HG03135 (cell line): Measurements from ENCODE around the gene TMCC2.

Experiments
- ATAC-seq: cut with Tn5 transposase; IDR thresholded peaks from one replicate; pipeline ENCODE4 v1.9.1; 2021; ENCODE audit warnings: mild to moderate bottlenecking, moderate library complexity; ENCODE audit not compliant: unreplicated experiment

Gene TMCC2

DNA sequence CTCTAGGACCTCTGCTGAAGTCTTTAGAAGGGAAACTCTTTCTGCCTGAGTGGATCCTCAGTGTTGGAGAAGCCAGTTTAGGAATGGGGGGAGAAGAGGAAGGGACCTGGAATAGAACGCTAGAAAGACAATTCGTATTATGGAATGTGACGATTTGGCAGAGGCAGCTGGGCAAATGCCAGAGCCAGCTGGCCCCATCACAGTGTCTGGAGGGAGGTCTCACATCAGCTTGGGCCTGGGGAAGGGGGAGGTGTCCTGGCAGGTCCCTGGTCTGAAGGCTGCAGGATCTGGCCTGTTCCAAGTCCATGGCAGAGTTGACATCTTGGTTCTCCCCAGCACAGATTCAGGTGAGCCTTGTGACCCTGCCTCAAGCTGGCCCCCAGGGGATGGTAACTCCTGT lies 11.3 kb downstream of the TMCC2 start:
- no peak for ATAC-seq

DNA sequence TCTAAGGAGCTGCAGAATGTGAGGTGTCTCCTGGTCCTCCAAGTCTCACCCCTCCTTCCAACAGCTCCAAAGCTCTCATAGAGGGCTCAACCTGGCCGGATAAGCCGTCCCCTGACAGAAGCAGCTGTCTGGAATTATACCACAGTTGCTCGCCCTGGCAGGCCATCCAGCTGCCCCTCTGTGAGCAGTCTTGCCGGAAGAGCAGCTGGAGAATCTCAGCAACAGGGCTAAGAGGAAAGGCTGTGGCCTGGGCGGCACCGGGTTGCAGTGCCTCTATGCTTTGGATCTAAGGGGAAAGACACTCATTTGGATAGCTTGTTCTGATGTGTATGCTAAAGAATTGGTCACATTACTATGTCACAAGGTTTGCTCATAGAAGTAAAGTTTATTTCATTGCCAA lies 12.4 kb downstream of the TMCC2 start:
- no peak for ATAC-seq

DNA sequence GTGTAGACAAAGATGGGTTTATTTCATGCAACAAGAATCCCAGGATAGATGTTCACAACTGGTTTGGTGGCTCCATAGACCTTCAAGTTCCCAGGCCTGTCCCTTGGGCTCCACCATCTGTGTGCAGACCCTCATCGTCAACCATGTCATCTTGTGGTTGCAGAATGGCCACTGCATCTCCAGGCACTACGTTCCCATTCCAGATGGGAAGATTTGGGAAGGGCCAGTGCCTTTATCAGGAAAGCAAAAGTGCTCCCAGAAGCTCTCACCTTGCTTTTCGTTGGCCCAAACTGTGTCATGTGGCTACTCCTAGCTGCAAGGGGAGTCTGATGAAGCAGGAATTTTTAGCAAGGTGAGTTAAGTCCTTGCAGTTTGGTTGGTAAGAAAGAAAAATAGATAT lies 12.8 kb downstream of the TMCC2 start:
- no peak for ATAC-seq

DNA sequence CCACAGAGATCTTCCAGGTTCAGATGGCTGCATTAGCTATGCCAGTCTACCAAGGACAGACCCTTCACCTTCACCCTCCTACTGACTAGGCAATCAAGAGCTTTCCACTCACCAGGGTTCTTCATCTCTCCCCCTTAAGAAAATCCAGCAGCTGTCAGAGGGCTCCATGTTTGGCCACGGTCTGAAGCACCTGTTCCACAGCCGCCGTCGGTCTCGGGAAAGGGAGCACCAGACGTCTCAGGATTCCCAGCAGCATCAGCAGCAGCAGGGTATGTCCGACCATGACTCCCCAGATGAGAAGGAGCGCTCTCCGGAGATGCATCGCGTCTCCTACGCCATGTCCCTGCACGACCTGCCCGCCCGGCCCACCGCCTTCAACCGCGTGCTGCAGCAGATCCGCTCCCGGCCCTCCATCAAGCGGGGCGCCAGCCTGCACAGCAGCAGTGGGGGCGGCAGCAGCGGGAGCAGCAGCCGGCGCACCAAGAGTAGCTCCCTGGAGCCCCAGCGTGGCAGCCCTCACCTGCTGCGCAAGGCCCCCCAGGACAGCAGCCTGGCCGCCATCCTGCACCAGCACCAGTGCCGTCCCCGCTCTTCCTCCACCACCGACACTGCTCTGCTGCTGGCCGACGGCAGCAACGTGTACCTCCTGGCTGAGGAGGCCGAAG lies 13.8 kb downstream of the TMCC2 start:
- ATAC-seq, result no peak

DNA sequence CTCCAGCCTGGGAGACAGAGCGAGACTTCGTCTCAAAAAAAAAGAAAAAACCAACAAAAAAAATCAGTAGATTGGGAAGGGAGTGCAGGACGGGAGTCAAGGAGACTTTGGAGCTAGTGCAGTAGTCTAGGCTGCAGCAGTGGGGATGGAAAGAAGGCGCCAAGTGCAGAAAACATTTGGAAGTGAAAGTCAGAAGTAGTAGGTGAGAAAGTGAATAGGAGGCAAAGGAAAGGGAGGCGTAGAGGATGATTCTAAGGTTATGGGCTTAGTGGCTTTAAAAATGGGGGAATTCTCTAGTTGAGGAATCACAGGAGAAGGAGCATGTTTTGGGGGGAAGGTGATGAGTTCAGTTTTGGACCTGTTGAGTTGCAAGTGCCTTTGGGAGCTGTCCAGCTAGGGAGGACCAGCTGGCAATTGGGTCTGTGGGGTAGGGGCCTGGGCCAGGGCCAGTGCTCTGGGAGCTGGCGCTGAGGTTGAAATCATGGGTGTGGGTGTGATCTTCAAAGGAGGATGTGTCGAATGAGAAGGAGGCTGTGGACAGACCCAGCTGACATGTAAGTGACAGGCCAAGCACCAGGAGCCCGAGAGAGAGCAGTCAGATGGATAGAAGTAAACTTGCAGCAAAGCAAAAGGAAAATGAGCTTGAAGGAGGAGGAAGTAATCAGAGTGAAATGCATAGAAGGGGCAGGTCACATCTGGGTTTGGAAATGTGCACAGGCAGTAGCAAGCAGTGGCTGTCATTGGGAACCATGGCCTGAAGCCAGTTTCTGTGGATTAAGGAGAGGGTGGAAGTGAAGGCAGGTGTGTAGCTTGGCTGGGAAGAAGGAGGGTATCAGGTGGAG lies 15.8 kb downstream of the TMCC2 start:
- no peak for ATAC-seq

DNA sequence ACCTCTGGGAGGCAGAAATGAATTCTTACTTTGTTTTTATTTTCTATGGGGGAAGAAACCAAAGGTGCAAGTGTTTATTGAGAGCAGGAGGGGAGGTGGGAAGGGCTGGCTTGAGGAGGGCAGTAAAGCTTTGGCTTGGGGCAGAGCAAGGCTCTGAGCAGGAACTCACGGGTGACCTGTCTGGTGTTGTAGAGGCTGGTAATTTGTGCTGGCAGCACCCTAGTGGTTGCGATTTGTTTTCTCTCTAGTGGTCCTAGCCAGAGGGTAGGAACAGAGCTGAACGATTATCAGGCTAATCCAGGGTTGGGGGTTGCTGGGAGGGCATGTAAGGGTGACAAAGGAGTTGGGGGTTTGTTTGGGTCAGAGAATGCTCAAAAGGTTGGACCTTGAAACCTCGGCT lies 16.6 kb downstream of the TMCC2 start:
- ATAC-seq, result no peak

DNA sequence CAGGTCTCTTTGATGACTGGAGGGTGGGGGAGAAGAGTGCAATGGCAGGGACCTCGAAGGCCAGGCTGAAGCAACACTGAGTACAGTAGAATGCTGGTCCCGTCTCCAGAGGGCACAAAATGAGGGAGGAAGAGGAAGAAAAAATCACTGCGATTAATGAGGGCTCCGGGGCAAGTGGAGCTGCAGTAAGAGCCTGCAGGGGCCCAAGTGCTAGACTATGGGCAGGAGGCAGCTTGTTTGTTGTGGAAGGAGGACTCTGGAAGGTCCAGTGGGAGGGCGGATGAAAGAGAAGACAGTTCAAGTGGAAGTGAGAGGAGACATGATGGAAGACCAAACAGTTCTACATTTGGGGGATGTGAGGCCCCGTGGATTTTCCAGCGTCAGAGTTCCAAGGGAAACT lies 17.4 kb downstream of the TMCC2 start:
- ATAC-seq, result no peak

DNA sequence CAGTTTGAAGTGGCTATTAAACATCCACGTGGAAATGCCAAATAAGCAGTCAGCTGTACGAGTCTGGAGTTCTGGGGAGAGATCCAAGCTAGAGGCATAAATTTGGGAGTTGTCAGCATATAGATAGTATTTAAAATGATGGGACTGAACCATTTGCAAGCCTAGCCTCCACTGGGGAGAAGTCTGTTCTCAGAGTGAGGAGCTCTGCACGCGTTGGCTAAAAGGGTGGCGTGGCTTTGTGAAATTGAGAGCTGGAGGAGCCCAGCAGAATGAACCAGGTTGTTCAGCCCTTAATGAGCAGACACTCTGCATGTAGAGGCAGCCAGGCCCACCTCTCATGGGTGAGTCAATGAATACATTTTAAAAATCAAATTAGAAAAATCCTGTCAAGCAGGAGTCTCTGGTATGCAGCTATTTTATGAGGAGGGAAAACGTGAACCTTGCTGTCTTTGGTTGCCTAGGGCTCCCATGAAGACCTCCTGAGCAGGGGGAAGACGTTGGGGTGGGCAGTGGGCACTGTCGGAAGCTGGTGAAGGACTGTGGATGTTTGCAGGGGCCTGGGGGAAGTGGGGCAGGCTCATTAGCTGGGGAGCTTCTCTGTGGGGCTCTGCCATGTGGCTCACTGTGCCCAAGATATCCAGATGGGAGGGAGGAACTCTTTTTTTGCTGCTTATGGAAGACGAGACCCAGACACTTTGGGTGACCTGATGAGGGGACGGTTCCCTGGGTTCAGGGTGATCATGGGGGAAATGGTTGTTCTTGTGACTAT lies 18.8 kb downstream of the TMCC2 start:
- no peak for ATAC-seq

DNA sequence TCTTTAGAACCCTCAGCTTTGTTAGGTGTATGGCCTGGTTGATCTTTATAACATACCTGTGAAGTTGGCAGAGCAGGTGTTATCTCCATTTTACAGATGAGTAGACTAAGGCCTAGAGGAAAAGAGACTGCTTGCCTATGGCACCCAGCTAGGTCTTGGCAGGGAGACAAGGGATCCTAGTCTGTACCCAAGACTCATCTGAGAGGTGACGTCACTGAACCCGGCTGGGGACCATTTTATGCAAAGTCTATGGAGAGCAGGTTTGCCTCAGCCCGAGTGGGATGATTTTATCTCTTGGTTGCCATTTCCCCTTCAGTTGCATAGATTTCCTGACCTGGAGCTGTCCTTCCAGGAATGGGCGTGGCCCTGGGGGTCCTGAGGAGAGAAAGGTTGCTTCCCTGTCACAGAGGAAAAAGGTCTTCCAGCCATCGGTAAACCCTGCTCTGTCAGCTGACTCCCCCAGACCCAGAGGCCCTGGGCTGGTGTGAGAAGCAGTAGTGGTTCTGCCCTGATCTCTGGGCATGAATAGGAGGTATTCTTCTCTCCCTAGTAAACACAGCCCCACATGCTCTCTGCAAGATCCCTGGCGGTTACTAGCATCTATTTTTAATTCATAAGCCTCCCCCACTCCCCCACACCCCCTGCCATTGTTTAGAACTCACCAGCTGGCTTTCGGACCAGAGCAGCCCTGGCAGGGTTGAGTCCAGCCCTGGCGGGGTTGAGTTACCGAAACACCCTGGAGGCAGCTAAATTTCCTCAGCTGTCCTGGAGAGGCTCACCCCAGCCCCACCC lies 19.6 kb downstream of the TMCC2 start:
- no peak for ATAC-seq

DNA sequence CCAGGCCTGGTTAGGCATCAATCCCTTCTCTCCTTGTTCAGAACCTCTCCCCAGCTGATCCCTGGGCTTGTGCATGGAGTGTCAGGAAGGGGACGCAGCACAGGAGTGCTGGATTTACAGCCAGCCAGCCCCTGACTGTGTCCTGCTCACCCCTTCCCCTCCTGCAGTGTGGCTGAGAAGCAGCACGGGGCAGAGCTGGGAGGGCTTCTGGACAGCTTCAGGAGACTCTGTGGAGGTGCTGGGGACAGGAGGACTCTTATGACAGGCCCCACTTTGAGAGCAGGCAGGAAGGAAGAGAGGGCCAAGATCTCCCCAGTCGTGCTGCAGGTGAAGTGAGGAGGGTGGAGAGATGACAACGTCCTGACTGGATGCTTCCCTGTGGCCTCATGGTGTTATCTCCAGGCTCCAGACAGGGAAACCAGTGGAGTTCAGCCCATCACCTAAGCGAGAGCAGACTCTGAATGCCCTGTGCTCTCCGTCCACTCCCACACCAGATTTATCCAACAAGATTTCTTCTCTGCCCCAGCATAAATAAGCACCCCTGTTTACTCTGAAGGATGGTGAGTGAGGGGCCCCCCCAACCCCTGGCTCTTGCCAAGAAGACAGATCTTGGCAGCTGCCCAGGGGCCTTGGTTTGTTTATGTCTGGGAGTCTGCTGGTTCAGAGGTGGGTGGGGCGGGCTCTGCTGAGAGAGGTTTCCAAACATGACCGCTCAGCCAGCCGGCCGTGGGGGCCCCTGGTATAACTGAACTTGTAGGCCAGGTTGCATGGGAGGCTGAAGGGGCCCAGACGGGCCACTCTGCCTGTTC lies 21.3 kb downstream of the TMCC2 start:
- no peak for ATAC-seq

DNA sequence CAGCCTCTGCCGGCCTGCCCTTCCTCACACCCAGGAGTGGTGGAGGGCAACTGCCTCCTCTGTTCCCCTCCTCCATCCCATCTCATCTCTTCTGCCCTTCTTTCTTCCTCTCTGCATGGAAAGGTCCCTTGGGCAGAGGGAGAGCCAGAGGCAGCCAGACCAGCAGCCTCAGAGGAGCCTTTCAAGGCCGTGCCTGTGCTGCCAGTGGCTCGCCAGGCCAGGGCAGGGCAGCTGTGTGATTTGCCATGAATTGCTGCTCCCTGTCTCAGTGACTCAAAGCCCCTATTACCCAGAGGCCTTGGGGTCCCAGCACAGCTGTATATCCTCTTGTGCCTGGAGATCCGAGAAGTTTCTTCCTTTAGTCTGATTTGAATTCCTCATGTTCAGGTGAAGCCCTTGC lies 21.9 kb downstream of the TMCC2 start:
- no peak for ATAC-seq

DNA sequence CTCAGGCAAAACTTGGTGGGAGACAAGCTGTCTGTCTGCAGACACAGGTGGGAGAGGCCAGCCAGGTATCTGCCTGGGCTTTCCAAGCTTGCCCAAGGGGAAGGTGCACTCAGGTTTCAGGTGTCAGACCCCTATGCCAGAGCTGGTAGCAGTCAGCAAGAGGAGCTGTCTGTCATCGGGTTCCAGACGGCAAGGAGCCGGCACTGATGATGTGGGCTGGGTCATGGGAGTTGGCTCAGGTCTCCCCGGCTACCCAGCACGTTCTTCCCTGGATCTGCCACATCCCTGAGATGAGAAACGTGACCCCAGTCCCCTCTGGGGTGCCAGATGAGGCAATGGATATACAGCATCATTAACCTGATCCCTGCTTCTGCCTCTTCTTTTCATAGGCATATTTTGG lies 23.0 kb downstream of the TMCC2 start:
- no peak for ATAC-seq

DNA sequence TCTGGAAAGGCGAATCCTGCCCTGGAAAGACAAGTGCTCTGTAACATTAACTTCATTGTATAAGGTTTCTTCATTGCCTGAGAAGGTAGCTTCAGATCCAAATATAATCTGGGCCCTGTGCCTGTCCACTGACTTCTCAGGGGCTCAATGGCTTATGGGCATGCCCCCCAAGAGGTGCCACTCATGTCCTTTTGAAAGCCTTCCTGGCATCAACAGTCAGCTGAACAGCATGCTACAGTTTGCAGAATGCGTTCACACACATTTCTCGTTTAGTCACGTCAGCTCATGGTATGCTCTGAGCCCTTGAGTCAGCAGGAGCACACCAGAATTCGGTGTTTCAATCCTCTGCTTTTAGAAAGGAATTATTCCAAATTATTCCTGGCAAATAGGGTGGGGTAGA lies 23.8 kb downstream of the TMCC2 start:
- ATAC-seq, result no peak

DNA sequence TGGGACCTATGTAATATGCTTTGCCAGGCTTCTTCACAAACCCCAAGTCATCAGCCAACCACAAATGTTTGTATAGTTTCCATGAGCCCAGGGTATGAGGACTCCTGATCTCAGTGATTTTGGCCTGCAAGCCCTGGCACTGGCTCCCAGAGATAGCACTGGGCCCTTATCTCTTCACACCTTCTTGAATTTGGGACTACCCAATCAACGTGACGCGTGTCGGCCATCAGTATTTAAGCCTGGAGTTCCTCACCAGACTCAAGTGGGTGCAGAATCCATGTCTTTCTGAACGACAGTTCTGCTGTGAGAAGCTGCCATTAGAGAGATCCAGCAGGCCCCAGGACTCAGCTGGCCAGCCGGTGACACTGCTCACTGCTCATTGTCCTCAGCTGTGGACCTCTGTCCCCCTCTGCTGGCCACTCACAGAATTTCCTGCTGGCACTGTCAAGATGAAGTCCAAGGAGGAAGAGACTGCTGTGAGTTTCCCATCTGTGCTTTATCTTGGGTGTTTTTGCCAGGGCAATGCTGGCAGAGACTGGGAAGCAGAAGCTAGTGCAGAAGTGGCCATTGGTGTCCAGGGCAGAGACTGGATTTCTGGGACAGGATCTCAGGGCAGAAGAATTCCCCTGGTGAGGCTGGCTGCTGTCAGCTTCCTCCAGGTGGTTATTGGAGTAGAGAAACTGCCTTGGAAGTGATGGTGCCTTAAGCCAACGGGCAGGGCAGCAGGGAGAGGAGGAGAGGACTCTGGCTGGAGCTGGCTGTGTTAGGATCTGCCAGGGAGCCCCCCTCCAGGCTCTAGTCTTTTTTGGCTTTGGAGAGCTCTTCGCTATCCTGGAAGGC lies 28.4 kb downstream of the TMCC2 start:
- no peak for ATAC-seq

DNA sequence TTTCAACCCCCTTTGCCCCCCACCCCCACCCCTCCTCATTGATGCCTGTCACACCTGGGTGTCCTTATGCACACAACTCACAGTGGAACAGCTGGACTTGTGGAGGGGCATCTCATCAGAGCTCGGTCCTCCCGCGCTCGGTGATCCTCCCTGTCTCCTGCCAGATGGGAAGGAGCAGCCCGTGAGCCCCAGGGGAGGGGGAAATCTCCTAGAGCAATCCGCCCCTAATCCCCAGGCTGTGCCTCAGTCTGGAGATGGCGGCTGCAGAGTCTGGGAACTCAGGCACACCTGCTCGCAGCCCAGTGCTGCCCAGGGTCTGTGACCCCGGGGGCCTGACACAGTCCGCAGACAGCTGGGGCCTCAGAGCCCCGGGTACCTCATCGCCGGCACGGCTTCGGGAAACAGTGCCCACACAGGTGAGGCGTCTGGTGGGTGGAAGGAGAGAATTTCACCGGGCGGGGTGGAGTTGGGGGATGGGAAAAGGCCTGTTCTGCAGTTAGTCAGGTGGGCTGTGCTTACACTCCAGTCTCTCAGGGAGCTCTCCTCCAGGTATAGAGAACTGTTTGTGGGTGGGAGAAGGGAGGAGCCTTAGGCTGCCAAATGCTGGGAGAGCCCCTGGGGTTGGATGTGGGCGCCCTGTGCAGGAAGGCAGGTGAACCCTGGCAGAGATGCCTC lies 29.3 kb downstream of the TMCC2 start:
- no peak for ATAC-seq

DNA sequence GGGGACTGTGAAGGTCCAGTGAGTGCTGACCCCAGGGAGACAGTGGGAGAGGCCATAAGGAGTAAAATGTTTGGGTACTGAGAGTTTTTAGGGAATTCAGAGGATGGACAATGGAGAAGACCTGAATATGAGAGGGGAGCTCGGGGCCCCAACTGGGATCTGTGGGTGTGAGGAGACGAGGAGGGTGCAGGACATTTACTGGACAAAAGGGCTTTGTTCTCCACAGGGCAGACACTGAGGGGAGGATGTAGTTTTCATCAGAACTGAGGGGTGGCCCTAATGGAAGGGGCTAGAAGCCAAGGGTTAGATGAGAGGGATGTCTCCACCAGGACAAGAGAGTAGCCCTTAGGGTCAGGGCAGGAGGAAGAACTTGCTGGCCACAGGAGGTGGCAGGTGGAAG lies 30.0 kb downstream of the TMCC2 start:
- ATAC-seq, result no peak

DNA sequence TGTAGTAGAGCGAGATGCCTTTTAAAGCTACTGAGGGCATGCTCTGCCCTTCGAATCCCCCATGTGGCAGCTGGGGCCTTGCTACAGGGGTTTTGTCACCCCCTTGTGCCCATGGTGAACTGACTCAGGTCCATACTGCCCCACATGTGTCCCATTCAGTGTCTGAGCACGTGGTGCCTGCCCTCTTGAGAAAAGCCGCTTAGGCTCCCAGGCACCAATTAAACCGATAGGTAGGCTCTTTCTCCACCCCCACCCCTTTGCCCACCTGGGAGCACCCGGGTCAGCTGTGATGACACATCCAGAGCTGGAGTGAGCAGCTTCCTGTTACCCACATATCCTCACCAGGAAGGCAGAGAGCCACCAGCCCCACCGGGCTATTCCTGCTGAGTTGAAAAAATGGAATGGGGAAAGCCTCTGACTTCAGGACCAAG lies 30.5 kb downstream of the TMCC2 start:
- ATAC-seq, result no peak

DNA sequence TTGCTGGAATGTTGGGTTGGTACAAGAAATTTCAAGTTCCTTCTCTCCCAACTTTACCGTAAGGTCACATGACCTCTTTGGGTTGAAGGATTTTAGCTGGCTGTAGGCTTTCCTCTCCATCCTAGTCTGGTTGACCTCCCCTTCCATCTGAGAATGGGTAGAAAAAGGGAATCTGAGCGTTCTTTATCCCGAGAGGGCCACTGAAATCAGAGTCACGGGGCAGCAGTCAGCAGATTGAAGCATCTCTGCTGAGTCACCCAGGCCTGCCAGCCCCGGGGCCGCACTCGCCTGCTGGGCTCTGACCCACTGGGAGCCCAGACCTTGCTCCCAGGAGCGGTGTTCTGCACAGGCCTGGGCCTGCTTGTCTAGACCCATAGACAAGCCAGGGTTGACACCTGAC lies 31.0 kb downstream of the TMCC2 start:
- ATAC-seq, result no peak

DNA sequence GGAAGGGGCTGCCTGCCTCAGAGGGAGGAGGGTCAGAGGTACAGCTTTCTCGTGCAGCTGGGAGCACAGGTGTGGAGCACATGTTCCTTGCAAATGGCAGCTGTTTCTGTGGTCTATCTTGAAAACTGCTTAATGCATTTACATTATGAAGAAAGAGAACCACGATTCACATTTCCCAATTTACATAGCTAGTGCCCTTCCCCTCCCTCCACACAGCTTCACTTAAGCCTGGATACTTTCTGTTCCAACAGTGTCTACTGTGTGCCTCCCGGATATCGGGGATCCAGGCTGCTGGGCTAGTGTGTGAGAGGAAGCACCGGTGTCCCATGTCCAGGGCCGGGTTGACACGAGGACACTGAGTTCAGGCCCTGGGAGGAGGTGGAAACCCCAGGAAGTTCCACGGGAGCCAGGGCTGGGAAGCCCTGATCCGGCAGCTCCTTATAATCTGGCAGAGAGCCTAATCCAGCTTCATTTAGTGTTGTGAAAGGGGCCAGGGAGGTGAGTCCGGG lies 31.6 kb downstream of the TMCC2 start:
- no peak for ATAC-seq
